Left colon (tissue), 2 donors: Measurements from ENCODE around the gene KAT6B. TPM values are rescaled to one million over a fixed set of nuclear protein-coding genes. Genes with fewer than 3 reads are reported as not detected.
"Not testable (repeated sequence)": the region's sequence is repeated elsewhere in the genome, so short reads cannot be mapped to it uniquely, and the experiment has no call there.

Experiments
- ATAC-seq: fragments of 200-7000 bp; cut with Tn5 transposase; one replicate; pipeline ENCODE4 v1.9.1; 2020; ENCODE audit warnings: mild to moderate bottlenecking, moderate library complexity
- DNase-seq, 2 donors: peaks; one replicate each; pipeline ENCODE4 v3.0.0-alpha.2; 2020
- intact Hi-C, 2 donors: fragments of 100-400 bp; cut with DNase I in 1 of 2; cut with micrococcal nuclease in 1 of 2; formaldehyde crosslinking; loops; one replicate each; pipeline versions ENCODE4 v1.11.2 to v1.14.0; 2022; cut with DNase I, micrococcal nuclease
- total RNA-seq, 2 donors: library from RNA; stranded (reverse); fragmentation: NEBNext Ultra II Directional; extraction: Animal tissue kit (Norgen Biotek cat#: 25700); gene quantifications; one replicate each; pipeline ENCODE4 v1.2.1, GENCODE V29; 2021
- donor health status: DM: no; HTN: no; CAD: no.
- donor health status: DM: yes; HTN: yes; CAD: no.

Gene KAT6B
- total RNA-seq, 2 donors from 2014 or later: 26.6 to 30.7 TPM

DNA sequence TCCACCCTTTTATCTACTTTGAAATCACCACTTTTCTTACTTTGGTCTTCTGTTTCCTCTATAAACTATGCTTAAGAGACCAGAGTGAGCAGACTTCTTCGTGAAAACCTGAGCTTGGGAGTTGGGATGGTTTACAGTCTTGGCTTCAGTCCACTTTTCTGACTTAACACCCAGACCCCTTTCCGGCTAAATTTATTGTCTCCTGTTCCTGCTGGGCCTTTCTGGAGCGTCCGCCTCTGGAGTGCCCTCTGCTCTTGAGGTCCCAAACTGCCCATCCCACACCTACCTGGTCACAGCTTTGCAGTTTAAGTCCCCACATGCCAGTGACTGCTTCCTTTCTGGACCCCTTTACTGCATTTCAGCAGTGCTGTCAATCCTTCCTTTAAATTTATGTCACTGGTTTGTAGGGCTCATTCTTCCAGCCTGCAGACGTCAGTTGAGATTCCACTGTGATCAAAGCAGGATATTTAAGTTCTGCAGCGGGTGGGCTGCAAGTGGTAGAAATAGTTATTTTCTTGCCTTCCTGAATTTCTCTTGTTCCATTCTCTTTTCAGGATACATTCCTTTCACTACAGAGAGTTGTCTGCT is 80.3 kb downstream of the KAT6B start:
- intact Hi-C loops: no loop called here
- no peak for ATAC-seq

DNA sequence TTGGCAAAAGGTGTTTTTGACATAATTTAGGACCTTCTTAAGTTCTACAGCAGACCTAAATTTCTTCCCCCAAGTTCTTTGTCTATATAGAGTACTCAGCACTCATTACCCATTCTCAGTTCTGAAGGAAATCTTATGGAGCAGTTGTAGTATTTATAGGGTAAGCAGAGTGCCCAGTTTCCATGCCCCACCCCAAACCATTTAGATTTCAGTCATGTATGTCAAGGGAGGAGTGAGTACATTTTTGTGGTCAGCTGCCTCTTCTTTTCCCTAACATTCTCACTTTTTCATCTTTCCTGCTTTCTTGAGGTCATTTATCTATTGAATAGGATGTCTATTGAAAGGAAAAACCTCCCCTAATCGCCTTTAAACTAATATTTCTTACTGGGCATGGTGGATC is 83.3 kb downstream of the KAT6B start:
- intact Hi-C loops: no loop called here
- no peak for DNase-seq
- peak; percentile 54 for ATAC-seq

More for the DNA sequence above, 80.3 kb downstream of the KAT6B start:
- no peak for DNase-seq

DNA sequence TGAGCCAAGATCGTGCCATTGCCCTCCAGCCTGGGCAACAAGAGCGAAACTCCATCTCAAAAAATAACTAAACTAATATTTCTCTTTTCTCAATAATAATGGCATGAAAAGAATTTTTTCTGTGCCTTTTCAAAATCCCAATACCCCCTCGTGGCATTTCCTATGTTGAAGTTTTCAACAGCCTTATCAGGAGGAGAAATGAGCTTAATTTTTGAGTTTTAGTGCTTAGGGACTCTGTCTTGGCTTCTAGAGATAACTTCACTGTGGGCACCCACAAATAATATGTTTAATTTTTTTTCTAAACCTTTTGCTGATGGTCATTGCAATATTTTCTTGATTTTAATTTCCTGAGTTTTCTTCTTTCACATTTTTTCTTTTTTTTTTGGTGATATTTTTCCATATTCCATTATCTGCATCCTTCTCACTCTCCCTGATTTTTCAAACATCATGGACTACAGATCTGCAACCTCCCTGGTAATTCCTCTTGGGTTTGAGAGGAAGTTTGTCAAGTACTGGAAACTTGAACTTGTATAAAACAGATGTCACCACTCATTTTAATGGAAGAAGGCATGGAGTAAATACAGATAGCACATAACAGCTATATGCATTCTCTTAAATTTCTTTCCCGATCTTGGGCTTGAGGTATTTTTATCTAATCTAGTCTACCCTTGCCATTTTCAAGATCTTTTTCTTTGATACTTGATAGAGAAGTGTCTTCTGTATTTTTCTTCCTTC is 84.0 kb downstream of the KAT6B start:
- intact Hi-C loops: no loop called here
- no peak for ATAC-seq

GRCh38 chr10:74910976-74911350 is 84.6 kb downstream of the KAT6B start:
- no peak for ATAC-seq
- DNase-seq: no peak
- intact Hi-C loops: no loop called here

More for the DNA sequence above, 84.0 kb downstream of the KAT6B start:
- no peak for DNase-seq

DNA sequence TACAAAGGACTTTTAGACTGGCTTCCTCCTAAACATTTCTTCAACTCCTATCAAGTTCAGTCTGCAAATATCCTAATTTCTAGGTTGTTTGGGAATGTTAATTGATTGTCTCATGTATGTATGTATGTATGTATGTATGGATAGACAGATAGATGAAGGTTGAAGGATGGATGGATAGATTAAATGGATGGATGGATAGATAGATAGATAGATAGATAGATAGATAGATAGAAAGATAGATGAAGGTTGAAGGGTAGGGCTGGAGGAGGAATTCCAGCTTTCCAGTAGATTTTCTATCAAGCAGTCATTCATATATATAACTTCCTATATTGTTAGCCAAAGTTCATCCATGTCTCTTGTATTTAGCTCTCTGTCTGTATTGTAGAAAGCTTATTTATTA is 85.8 kb downstream of the KAT6B start:
- ATAC-seq (no peak), DNase-seq (no peak)
- intact Hi-C loops: no loop called here

GRCh38 chr10:74912682-74913081 is 86.3 kb downstream of the KAT6B start:
- intact Hi-C loops: no loop called here
- DNase-seq (no peak), ATAC-seq (no peak)

- intact Hi-C loops: no loop called here
- ATAC-seq (no peak), DNase-seq (no peak)
Observed at GRCh38 chr10:74913377-74913979, 87.1 kb downstream of the KAT6B start.

DNA sequence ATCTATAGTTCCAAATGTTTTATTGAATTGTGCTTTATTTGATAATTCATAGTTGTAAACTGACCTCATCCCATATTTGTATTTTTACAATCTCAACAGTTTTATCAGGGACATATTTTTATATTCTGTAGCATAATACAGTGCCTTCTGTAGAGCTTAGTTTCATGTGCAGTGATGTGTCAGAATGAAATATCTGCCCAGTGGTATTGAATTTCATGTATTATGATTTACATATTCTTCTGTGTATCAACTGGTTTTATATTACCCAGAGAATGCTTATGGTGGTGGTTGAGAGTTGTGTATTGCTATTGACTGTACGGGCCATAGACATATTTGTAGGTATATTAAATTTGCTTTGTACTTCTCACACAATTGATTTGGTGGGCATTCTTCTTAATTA is 89.9 kb downstream of the KAT6B start:
- DNase-seq: no peak
- intact Hi-C loops: no loop called here
- ATAC-seq: no peak

GRCh38 chr10:74917481-74918077 is 91.2 kb downstream of the KAT6B start:
- DNase-seq (no peak), ATAC-seq (peak; percentile 49)
- intact Hi-C loops: no loop called here

- no peak for ATAC-seq
- intact Hi-C loops: no loop called here
Observed at GRCh38 chr10:74919671-74920070, 93.3 kb downstream of the KAT6B start.

GRCh38 chr10:74921070-74921469 is 94.7 kb downstream of the KAT6B start:
- ATAC-seq, DNase-seq, intact Hi-C loops: not testable (repeated sequence)

More at GRCh38 chr10:74919671-74920070, 93.3 kb downstream of the KAT6B start:
- no peak for DNase-seq

DNA sequence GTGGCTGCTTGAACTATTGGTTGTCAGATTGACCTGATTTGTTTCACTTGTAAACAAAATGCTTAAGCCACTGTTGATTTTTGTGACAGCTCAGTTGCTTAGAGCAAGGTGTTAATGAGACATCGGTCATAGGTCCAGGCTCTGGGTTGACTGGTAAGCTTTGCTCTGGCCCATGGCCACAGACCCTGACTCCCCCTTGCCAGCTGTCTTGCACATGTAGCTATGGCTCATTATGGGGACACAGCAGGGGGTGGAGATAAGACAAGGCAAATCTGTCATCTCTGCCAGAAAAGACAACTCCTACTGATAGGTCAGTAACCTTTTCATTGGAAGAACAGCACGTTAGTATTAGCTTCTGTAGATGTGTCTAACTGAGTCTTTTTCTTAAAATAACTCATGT is 95.3 kb downstream of the KAT6B start:
- ATAC-seq (no peak), DNase-seq (no peak)
- intact Hi-C loops: no loop called here

- intact Hi-C loops: no loop called here
- DNase-seq: no peak
- peak; percentile 53 for ATAC-seq
Observed at GRCh38 chr10:74922921-74923320, 96.5 kb downstream of the KAT6B start.

DNA sequence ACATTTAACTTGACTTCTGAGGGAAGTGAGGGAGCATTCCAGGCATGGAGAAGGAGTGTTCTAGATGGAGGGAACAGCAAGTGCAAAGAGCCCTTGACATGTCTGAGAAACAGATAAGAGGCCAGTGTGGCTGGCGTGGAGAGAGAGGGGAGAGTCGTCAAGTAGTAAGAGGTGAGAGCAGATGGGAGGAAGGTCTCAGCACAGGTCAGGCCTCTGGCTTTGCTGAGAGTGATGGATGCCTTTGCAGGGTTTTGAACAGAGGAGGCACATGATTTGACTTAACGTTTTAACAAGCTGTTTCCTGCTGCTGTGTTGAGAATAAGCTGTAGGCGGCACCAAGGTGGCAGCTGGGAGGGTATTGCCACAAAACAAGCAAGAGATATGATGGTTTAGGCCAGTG is 97.2 kb downstream of the KAT6B start:
- intact Hi-C loops: no loop called here
- DNase-seq (no peak), ATAC-seq (peak; percentile 61)

- ATAC-seq: peak; percentile 75
- intact Hi-C loops: no loop called here
- no peak for DNase-seq
Observed at GRCh38 chr10:74924251-74924963, 98.0 kb downstream of the KAT6B start.

GRCh38 chr10:74925291-74925690 is 98.9 kb downstream of the KAT6B start:
- intact Hi-C loops: no loop called here
- ATAC-seq: no peak
- no peak for DNase-seq

GRCh38 chr10:74925708-74926107 is 99.3 kb downstream of the KAT6B start:
- intact Hi-C loops: no loop called here
- ATAC-seq (no peak), DNase-seq (no peak)

DNA sequence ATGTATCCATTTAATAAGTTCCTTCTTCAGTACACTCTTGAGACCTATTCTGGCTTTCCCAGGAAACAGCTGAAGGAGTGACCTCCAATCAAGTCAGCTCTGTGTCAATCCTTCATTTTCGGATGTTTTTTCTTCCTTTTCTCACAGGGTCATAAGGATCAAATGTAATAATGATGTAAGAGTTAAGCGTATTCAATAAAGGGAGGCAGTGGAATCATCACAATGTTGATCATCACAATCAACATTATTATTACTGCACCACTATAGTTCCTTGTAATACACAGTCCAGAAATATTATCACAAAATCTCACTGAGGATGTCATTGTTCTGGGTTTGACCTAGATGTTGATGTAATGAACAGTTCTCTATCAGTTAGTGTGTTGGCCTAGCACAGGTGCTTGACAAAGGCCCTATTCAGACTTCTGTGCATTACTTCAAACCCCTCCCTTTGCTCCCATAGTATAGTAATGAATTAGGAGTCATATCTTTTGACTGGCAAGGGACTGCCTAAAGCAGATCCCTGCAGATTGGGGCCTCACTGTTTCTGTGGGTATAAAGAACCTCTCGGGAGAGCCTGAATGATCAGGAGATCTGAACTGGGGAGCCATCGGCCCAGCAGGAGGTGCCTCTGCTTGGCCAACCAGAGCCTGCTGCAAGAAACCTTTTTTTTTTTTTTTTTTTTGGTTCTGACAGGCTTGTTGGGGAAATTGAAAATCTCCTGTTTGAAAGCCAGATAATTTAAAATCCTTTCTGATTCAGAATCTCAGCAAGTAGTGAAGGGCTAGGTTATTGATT is 100.6 kb downstream of the KAT6B start:
- intact Hi-C loops: no loop called here
- ATAC-seq (peak; percentile 59), DNase-seq (no peak)

GRCh38 chr10:74927701-74928100 is 101.3 kb downstream of the KAT6B start:
- intact Hi-C loops: no loop called here
- DNase-seq: no peak
- no peak for ATAC-seq
